ACC112 (cell line): ENCODE results near the gene OR12D2.
"Not testable (repeated sequence)": the region's sequence is repeated elsewhere in the genome, so short reads cannot be mapped to it uniquely, and the experiment has no call there.

Experiments
- H2AFZ ChIP-seq: fragments of 200-600 bp; sonication (generic); one replicate; pipeline ENCODE4 v1.6.0; 2017; ENCODE audit warnings: antibody characterized with exemption, low read length; ENCODE audit not compliant: unreplicated experiment
- H3K27ac ChIP-seq: fragments of 200-600 bp; sonication (generic); 2 replicates; pipeline ENCODE4 v1.5.1; 2014; ENCODE audit warnings: low read depth, mild to moderate bottlenecking, antibody characterized with exemption, low read length, moderate library complexity
- H3K27me3 ChIP-seq: fragments of 200-600 bp; sonication (generic); 2 replicates; pipeline ENCODE4 v1.6.1; 2014; ENCODE audit warnings: mild to moderate bottlenecking, antibody characterized with exemption, low read length, moderate library complexity, mixed read lengths; ENCODE audit not compliant: insufficient read depth
- H3K36me3 ChIP-seq: fragments of 200-600 bp; sonication (generic); 2 replicates; pipeline ENCODE4 v1.6.1; 2016; ENCODE audit warnings: mild to moderate bottlenecking, antibody characterized with exemption, low read length, moderate library complexity, mixed read lengths; ENCODE audit not compliant: insufficient read depth
- H3K4me1 ChIP-seq: fragments of 200-600 bp; sonication (generic); one replicate; pipeline ENCODE4 v1.6.1; 2016; ENCODE audit warnings: low read length, mixed read lengths; ENCODE audit not compliant: insufficient read depth, unreplicated experiment, control insufficient read depth
- H3K4me3 ChIP-seq: fragments of 200-600 bp; sonication (generic); 2 replicates; pipeline ENCODE4 v1.5.1; 2014; ENCODE audit warnings: mild to moderate bottlenecking, low read depth, low read length
- H3K79me2 ChIP-seq: fragments of 200-600 bp; sonication (generic); one replicate; pipeline ENCODE4 v1.6.0; 2016; ENCODE audit warnings: low read length; ENCODE audit not compliant: control insufficient read depth, unreplicated experiment, insufficient read depth

The OR12D2 gene

DNA sequence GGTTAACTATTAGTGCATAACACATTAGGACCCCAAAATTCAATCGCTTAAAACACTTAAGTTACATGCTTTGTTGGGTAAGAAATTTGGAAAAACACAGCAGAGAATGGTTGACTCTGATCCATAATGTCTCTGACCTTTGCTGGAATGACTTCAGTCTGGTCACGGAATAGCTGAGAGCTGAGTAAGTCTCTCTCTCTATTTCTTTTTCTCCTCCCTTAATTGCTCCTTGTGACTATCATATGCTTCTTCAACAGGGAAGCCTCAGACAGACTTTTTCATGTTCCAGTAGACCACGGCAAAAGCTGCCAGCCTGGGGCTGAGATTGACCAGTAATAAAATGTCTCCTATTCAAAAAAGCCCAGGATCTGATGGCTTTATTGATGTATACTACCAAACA lies 24.1 kb downstream of the OR12D2 start:
- H3K27me3 ChIP-seq: no peaks in the 10 kb centered on the region
- no peaks in the 10 kb centered on the region for H3K4me1 ChIP-seq
- H3K79me2 ChIP-seq: no peaks in the 10 kb centered on the region
- H3K36me3 ChIP-seq: no peaks in the 10 kb centered on the region
- no peak overlapping the region for H2AFZ ChIP-seq
- H3K4me3 ChIP-seq: no peak overlapping the region
- no peak overlapping the region for H3K27ac ChIP-seq

DNA sequence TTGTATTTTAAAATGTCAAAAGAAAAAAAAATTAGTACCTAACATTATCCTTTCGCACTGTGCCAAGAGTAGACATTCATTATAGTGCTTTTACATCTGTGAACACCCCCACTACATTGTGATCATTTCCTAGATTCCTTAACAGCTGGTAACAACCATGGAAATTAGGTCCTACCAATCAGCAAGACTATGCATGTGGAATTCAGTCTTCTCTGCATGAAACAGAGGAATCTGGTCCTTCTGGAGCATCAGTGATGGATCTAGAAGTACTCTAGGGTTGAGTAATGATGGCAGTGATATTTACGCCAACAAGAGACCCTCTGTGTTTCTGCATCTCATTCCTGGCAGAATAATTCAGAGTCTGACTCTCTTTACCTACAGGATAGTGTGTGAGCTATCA lies 28.7 kb downstream of the OR12D2 start:
- no peak overlapping the region for H3K4me3 ChIP-seq
- no peaks in the 10 kb centered on the region for H3K79me2 ChIP-seq
- H2AFZ ChIP-seq: no peak overlapping the region
- no peaks in the 10 kb centered on the region for H3K27me3 ChIP-seq
- no peaks in the 10 kb centered on the region for H3K4me1 ChIP-seq
- no peak overlapping the region for H3K27ac ChIP-seq
- no peaks in the 10 kb centered on the region for H3K36me3 ChIP-seq

DNA sequence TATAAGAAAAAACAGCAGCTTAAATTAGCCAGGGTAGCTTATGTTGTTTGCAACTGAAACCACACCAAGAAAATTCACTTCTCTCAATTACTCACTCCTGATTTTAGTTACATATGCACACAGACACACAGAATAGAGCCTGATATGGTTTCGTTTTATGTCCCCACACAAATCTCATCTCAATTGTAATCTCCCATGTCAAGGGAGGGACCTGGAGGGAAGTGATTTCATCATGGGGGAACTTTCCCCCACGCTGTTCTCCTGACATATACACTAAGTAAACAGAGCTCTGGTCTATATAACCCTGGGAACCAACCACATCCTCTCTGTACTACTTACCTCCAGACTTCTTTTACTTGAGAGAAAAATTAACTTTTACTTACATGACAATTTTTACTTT lies 29.1 kb downstream of the OR12D2 start:
- Histone ChIP-seq H3K36me3 (no peaks in the 10 kb centered on the region), H3K27ac (no peak overlapping the region), H3K4me3 (no peak overlapping the region), H3K4me1 (no peaks in the 10 kb centered on the region), H2AFZ (no peak overlapping the region), H3K79me2 (no peaks in the 10 kb centered on the region), H3K27me3 (no peaks in the 10 kb centered on the region)

DNA sequence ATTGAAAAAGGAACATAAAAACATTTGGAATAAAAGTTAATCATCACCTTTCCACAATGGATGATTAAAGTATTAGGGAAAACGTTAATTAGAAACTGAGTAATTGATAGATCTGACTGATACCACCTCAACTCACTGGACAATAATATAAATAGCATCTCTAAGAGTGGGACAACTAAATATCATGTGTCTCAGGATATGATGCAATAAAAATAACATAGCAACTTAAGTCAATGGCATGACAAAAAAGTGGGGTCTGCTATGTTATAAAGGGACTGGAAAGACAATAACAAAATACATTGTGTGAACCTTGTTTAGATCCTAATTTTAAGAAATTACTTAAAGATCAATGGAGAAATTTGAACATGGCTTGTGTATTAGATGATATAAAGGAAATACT lies 29.6 kb downstream of the OR12D2 start:
- H3K4me1 ChIP-seq: no peaks in the 10 kb centered on the region
- no peaks in the 10 kb centered on the region for H3K27me3 ChIP-seq
- H3K79me2 ChIP-seq: no peaks in the 10 kb centered on the region
- no peaks in the 10 kb centered on the region for H3K36me3 ChIP-seq
- H2AFZ ChIP-seq: no peak overlapping the region
- no peak overlapping the region for H3K4me3 ChIP-seq
- no peak overlapping the region for H3K27ac ChIP-seq

DNA sequence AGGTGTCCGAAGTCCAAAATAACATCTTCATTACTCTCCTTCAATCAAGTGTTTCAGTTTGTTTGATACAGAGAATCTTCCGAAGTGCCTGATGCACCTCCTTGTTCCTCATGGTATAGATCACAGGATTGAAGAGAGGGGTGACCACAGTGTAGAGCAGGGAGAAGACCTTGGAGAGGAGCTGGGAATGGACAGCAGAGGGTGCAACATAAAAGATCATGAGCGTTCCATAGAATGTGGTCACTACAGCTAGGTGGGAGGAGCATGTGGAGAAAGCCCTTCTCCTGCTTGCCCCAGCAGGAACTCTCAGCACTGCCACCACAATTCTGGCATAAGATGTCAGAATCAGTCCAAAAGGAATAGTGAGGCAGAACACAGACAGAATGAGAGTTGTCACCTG lies 31.2 kb downstream of the OR12D2 start:
- Histone ChIP-seq H3K4me1 (no peaks in the 10 kb centered on the region), H3K4me3 (no peak overlapping the region), H3K27ac (no peak overlapping the region), H3K27me3 (no peaks in the 10 kb centered on the region), H3K79me2 (no peaks in the 10 kb centered on the region), H3K36me3 (no peaks in the 10 kb centered on the region), H2AFZ (no peak overlapping the region)

DNA sequence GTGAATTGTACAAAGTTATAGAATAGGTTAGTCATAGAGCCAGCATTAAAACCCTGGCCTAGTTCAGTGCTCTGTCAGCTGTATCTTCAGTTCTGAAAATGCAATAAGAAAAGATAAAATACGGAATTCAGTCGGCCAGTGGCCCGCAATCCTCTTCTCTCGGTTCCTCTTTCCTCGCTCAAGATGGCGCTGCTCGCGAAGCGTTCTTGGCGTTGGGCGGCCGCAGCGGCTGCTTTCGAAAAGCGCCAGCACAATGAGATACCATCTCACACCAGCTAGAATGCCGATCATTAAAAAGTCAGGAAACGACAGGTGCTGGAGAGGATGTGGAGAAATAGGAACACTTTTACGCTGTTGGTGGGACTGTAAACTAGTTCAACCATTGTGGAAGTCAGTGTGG lies 41.3 kb downstream of the OR12D2 start:
- H3K36me3 ChIP-seq, H3K27me3 ChIP-seq, H3K4me3 ChIP-seq, H2AFZ ChIP-seq, H3K4me1 ChIP-seq, H3K27ac ChIP-seq, H3K79me2 ChIP-seq: not testable (repeated sequence)

DNA sequence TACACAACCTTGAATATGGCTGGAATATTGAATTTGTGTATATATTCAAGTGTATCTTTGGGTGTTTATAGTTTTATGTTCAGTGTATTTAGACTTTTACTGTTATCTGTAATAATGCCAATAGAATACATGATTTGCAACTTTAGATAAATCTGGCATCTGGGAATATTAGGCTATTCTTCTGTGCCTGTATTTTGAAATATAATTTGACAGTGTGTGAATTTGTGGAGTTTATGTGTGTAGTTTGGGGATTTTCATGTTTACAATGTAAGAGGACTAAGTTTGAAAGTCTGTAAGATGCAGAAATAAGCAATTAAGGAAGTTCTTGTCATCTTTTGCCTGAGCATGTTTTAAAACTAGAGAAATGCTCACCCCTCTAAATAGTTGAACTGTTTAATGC lies 43.6 kb downstream of the OR12D2 start, which contains the start of gene OR10C1:
Gene OR10C1 (plus strand): TSS at position 301 of the 400 bp plus-strand sequence. CDS start 710 bp downstream, outside the sequence.
- no peaks in the 10 kb centered on the region for H3K79me2 ChIP-seq
- H2AFZ ChIP-seq: no peak within 1 kb of the TSS
- no peaks in the 10 kb centered on the region for H3K27me3 ChIP-seq
- no peak within 1 kb of the TSS for H3K27ac ChIP-seq
- H3K4me3 ChIP-seq: no peak within 1 kb of the TSS
- no peaks in the 10 kb centered on the region for H3K4me1 ChIP-seq
- no peaks in the 10 kb centered on the region for H3K36me3 ChIP-seq

DNA sequence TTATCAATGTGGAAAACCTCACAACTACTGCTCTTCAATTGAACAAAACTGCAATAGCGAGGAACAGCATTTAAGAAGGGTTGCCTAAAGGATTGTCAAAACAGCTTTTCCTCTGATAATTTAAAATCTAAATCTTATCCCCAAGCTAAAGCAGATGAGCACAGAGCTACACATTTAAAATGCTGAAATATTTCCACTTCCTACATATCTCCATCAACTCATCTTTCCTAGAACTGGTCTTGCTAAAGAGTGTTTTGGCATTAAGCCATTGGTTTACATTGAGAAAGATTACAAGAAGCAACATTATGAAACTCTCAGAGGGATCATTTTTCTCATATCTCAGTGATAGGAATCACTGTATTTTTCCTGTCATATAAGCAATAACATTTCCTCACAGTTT lies 47.3 kb downstream of the OR12D2 start:
- Histone ChIP-seq H3K4me1 (no peaks in the 10 kb centered on the region), H3K79me2 (no peaks in the 10 kb centered on the region), H3K27ac (no peak overlapping the region), H3K27me3 (no peaks in the 10 kb centered on the region), H3K36me3 (no peaks in the 10 kb centered on the region), H2AFZ (no peak overlapping the region), H3K4me3 (no peak overlapping the region)

DNA sequence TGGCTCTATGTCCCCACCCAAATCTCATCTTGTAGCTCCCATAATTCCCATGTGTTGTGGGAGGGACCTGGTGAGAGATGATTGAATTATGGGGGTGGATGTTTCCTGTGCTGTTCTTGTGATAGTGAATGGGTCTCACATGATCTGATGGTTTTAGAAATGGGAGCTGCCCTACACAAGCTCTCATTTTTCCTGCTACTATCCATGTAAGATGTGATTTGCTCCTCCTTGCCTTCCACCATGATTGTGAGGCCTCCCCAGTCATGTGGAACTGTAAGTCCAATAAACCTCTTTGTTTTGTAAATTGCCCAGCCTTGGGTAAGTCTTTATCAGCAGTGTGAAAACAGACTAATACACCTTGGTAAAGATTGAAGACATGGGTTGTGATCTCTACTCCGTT lies 48.6 kb downstream of the OR12D2 start:
- H3K36me3 ChIP-seq, H3K27ac ChIP-seq, H3K4me1 ChIP-seq, H3K79me2 ChIP-seq, H3K27me3 ChIP-seq, H3K4me3 ChIP-seq, H2AFZ ChIP-seq: not testable (repeated sequence)
